Thoracic aorta (tissue), 2 donors: ENCODE results near the gene TRPC4. TPM values are rescaled to one million over a fixed set of nuclear protein-coding genes. Genes with fewer than 3 reads are reported as not detected.

Source experiments
- ATAC-seq: fragments of 150-250 bp; one replicate; pipeline ENCODE4 v1.8.0; 2017; ENCODE audit warnings: low read depth; ENCODE audit not compliant: insufficient number of reproducible peaks, low FRiP score
- DNase-seq: peaks from one replicate; pipeline ENCODE4 v3.0.0-alpha.2; 2020; ENCODE audit warnings: low spot score
- H3K27ac ChIP-seq, 2 donors: fragments of 200-600 bp; sonication (generic); 1 replicate in 1 of 2; 2 replicates in 1 of 2; pipeline ENCODE4 v1.5.1; 2016; ENCODE audit warnings: mild to moderate bottlenecking in 2 of 2, moderate library complexity in 2 of 2
- H3K27me3 ChIP-seq: fragments of 200-600 bp; sonication (generic); replicated peaks from 2 replicates; pipeline ENCODE4 v1.6.0; 2016; ENCODE audit warnings: mild to moderate bottlenecking; ENCODE audit not compliant: insufficient read depth
- H3K36me3 ChIP-seq: fragments of 200-600 bp; sonication (generic); one replicate; pipeline ENCODE4 v1.5.1; 2016
- H3K4me1 ChIP-seq, 2 donors: fragments of 200-600 bp; sonication (generic); 1 replicate in 1 of 2; 2 replicates in 1 of 2; pipeline versions ENCODE4 v1.5.1 to v1.6.0; 2016; ENCODE audit warnings: low read depth in 2 of 2, mild to moderate bottlenecking in 1 of 2; ENCODE audit not compliant: control insufficient read depth in 1 of 2
- H3K4me3 ChIP-seq: fragments of 200-600 bp; sonication (generic); 2 replicates; pipeline ENCODE4 v1.5.1; 2016; ENCODE audit warnings: mild to moderate bottlenecking
- H3K9me3 ChIP-seq: fragments of 200-600 bp; sonication (generic); 2 replicates; pipeline ENCODE4 v1.5.1; 2016
- CTCF ChIP-seq: fragments of 200-600 bp; sonication (generic); IDR thresholded peaks from one replicate; pipeline ENCODE4 v1.5.1; 2019; ENCODE audit warnings: antibody characterized with exemption
- total RNA-seq, 2 donors: library from RNA; depleted of rRNA; stranded (reverse); fragments of >200 nt; gene quantifications; one replicate each; pipeline versions ENCODE4 v1.1.0 to v1.2.3, GENCODE V29; 2016

TRPC4 gene
- total RNA-seq, 2 donors from 2014 or later: 7.1 to 7.6 TPM

DNA sequence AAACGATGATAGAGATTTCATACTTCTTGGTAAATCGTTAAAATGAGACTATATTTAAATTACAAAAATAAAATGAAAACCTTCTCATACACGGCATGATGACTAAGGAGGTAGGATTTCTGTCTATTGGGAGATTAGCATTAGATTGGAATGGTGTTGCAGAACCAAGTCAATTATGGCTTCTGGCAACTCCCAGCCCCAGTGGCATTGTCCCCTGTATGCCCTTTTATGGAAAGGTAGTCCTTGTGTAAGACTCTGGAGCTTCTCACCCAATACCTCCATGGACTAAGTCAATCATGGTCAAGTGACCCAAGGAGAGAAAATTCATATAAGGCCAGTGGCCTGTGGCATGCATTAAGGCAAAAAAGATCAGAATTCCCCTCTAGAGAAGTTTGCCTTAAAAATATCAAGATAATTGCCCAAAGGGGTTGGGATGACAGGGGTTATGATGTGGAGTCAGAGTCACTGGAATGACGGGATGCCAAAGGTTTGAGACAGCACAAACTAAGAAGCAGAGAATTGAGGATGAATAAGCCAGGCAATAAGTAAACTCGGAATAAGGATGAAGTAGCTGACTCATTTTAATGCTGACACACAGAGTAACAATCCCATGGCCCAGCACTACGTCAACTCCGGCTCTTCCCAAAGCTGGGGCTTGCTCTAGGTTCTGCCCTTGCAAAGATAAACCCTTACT is 213.2 kb downstream of the TRPC4 start:
- Histone ChIP-seq H3K4me1 (peaks cover 0 to 9% of the 10 kb centered on the region in 2 donors), H3K9me3 (no peaks in the 10 kb centered on the region), H3K36me3 (no peaks in the 10 kb centered on the region), H3K4me3 (no peak overlapping the region), H3K27me3 (no peaks in the 10 kb centered on the region), H3K27ac (peak overlapping the region in 1 of 2 donors; percentile 53)
- no peak for DNase-seq
- TF ChIP-seq CTCF: no peak
- peak; percentile 63 for ATAC-seq

- Histone ChIP-seq H3K9me3 (no peaks in the 10 kb centered on the region), H3K4me1 (peaks cover 6 to 14% of the 10 kb centered on the region in 2 donors), H3K36me3 (no peaks in the 10 kb centered on the region), H3K4me3 (no peak overlapping the region), H3K27me3 (no peaks in the 10 kb centered on the region), H3K27ac (no peak overlapping the region)
- DNase-seq (no peak), ATAC-seq (no peak)
- no peak for TF ChIP-seq CTCF
Observed at GRCh38 chr13:37652596-37652995, 217.0 kb downstream of the TRPC4 start.

GRCh38 chr13:37651891-37652290 is 217.7 kb downstream of the TRPC4 start:
- no peak for TF ChIP-seq CTCF
- DNase-seq (no peak), ATAC-seq (no peak)
- H3K27ac ChIP-seq: no peak overlapping the region
- H3K27me3 ChIP-seq: no peaks in the 10 kb centered on the region
- H3K36me3 ChIP-seq: no peaks in the 10 kb centered on the region
- no peaks in the 10 kb centered on the region for H3K9me3 ChIP-seq
- H3K4me1 ChIP-seq: peaks cover 6 to 19% of the 10 kb centered on the region in 2 donors
- H3K4me3 ChIP-seq: no peak overlapping the region

DNA sequence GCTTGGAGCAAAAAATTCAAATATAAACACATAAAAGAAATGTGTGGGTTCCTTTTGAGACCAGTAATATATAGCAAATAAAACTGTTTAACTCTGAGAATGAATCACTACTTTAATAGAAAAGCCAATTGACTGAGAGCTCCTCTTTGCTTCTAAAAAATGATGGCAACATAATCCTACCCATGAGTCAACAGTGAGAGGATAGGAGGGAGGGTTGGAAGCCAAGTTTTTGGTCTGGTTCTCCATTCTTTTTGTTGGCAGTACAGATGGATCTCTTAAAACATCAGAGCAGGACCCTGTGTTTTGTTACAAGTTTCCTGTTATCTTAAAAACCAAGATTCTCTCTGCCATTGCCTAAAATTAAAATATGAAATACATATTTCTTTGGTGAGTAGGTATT is 221.0 kb downstream of the TRPC4 start:
- DNase-seq: no peak
- Histone ChIP-seq H3K36me3 (no peaks in the 10 kb centered on the region), H3K4me1 (peaks cover 6 to 15% of the 10 kb centered on the region in 2 donors), H3K27ac (no peak overlapping the region), H3K9me3 (no peaks in the 10 kb centered on the region), H3K4me3 (no peak overlapping the region), H3K27me3 (no peaks in the 10 kb centered on the region)
- TF ChIP-seq CTCF: no peak
- no peak for ATAC-seq

- Histone ChIP-seq H3K27ac (no peak overlapping the region), H3K4me3 (no peak overlapping the region), H3K36me3 (no peaks in the 10 kb centered on the region), H3K4me1 (peaks cover 6 to 15% of the 10 kb centered on the region in 2 donors), H3K27me3 (no peaks in the 10 kb centered on the region), H3K9me3 (no peaks in the 10 kb centered on the region)
- no peak for ATAC-seq
- TF ChIP-seq CTCF: no peak
- no peak for DNase-seq
Observed at GRCh38 chr13:37647031-37647650, 222.4 kb downstream of the TRPC4 start.
